Panc1 (cell line): Measurements from ENCODE around the gene DNAJA4. TPM values are rescaled to one million over a fixed set of nuclear protein-coding genes. Genes with fewer than 3 reads are reported as not detected.

Experiments used
- ATAC-seq: fragments of 200-7000 bp; cut with Tn5 transposase; 2 replicates; pipeline ENCODE4 v1.9.1; 2020; ENCODE audit warnings: mild to moderate bottlenecking, moderate library complexity
- BruUV-seq: library from RNA; stranded (reverse); fragments of 400-500 nt; replicated peaks from 2 replicates; lab custom pipeline; 2021; lab: Mats Ljungman, UMichigan
- CTCF ChIA-PET: fragments of 300-600 bp; sonication (Branson Sonifier 250); formaldehyde crosslinking; loops from one replicate; lab custom pipeline; 2022; ENCODE audit warnings: antibody characterized with exemption; lab: Charles Lee
- POLR2A ChIA-PET: fragments of 300-600 bp; sonication (Branson Sonifier 250); formaldehyde crosslinking; loops from one replicate; lab custom pipeline; 2022; ENCODE audit warnings: antibody characterized with exemption; lab: Charles Lee
- DNase-seq: peaks from one replicate; pipeline ENCODE4 v3.0.0-alpha.2; 2010; ENCODE audit warnings: low read depth, low spot score
- H3K27ac ChIP-seq: 2 replicates; pipeline ENCODE4 v1.5.1; 2011; ENCODE audit warnings: mild to moderate bottlenecking, low read length, inconsistent platforms
- H3K27me3 ChIP-seq: fragments of 200-500 bp; sonication (Bioruptor generic); 2 replicates; pipeline ENCODE4 v1.6.0; 2014; ENCODE audit warnings: low read length, inconsistent platforms; ENCODE audit not compliant: control insufficient read depth, insufficient read depth
- H3K36me3 ChIP-seq: fragments of 200-500 bp; sonication (Bioruptor generic); 2 replicates; pipeline ENCODE4 v1.5.1; 2014; ENCODE audit warnings: inconsistent platforms, mild to moderate bottlenecking, low read length, moderate library complexity; ENCODE audit not compliant: control insufficient read depth, insufficient read depth
- H3K4me1 ChIP-seq: 2 replicates; pipeline ENCODE4 v1.5.1; 2011; ENCODE audit warnings: inconsistent platforms, mild to moderate bottlenecking, low read length, moderate library complexity; ENCODE audit not compliant: control insufficient read depth, insufficient read depth
- H3K4me3 ChIP-seq, 2 experiments: 2 replicates each; pipeline ENCODE4 v1.5.1; 2011 to 2012; ENCODE audit warnings: low read depth in 2 of 2, low read length in 2 of 2, mild to moderate bottlenecking in 2 of 2, inconsistent platforms in 1 of 2, moderate library complexity in 1 of 2
- H3K9me3 ChIP-seq: fragments of 200-500 bp; sonication (Bioruptor generic); 2 replicates; pipeline ENCODE4 v1.5.1; 2014; ENCODE audit warnings: low read depth, mild to moderate bottlenecking, inconsistent platforms, low read length, moderate library complexity; ENCODE audit not compliant: control insufficient read depth, insufficient read depth
- CTCF ChIP-seq: fragments of 450-650 bp; IDR thresholded peaks from 2 replicates; pipeline ENCODE4 v1.5.1; 2017; ENCODE audit warnings: mild to moderate bottlenecking
- POLR2AphosphoS5 ChIP-seq: IDR thresholded peaks from 2 replicates; pipeline ENCODE4 v1.6.1; 2012; ENCODE audit warnings: mild to moderate bottlenecking, low read depth, low read length, moderate library complexity
- REST ChIP-seq, 2 experiments: IDR thresholded peaks; 2 replicates each; pipeline ENCODE4 v1.6.1; 2011 to 2012; ENCODE audit warnings: low read depth in 2 of 2, control low read depth in 1 of 2, low read length in 1 of 2, mild to moderate bottlenecking in 1 of 2, moderate library complexity in 1 of 2; ENCODE audit not compliant: insufficient read depth in 1 of 2
- SIN3A ChIP-seq: IDR thresholded peaks from 2 replicates; pipeline ENCODE4 v1.6.1; 2012; ENCODE audit warnings: low read depth, mild to moderate bottlenecking, low read length, moderate library complexity, borderline replicate concordance; ENCODE audit not compliant: insufficient read depth
- TCF7L2 ChIP-seq: IDR thresholded peaks from 2 replicates; pipeline ENCODE4 v1.6.1; 2011; ENCODE audit warnings: mild to moderate bottlenecking, low read depth, low read length, inconsistent platforms
- in situ Hi-C: cut with HindIII; loops from 2 replicates; pipeline ENCODE4 v1.10.0; 2016; ENCODE audit warnings: low sequenced_read_pairs, low pct_unique_long_range_greater_than_20kb
- intact Hi-C: fragments of 100-400 bp; cut with micrococcal nuclease; formaldehyde crosslinking; loops from one replicate; pipeline ENCODE4 v1.10.0; 2022; ENCODE audit not compliant: unreplicated experiment
- total RNA-seq: library from RNA; stranded (reverse); gene quantifications from one replicate; pipeline ENCODE4 v1.2.1, GENCODE V29; 2021; ENCODE audit not compliant: unreplicated experiment

DNAJA4 gene
- total RNA-seq, 1 experiment from 2014 or later: 11.1 TPM

GRCh38 chr15:78259232-78259631 lies 5.1 kb upstream of the DNAJA4 start:
- CTCF ChIA-PET: no interaction called here
- intact Hi-C loops: no loop called here
- Histone ChIP-seq H3K36me3 (no peaks in the 10 kb centered on the region), H3K9me3 (no peaks in the 10 kb centered on the region), H3K27ac (no peak overlapping the region), H3K4me3 (no peak overlapping the region), H3K4me1 (no peaks in the 10 kb centered on the region), H3K27me3 (no peaks in the 10 kb centered on the region)
- in situ Hi-C loops: loop anchor here (25.0 kb wide), 1 partner anchor 122 kb away; the partner anchor contains the start of genes CIB2 and IDH3A
- POLR2A ChIA-PET: no interaction called here
- DNase-seq (no peak), ATAC-seq (no peak)
- TF ChIP-seq POLR2AphosphoS5 (no peak), TCF7L2 (no peak), SIN3A (no peak), CTCF (no peak), REST (IDR thresholded peaks at IDR 0.05; ENCODE audit: insufficient read depth in 1 of 2, low read depth in 2 of 2, low read length in 1 of 2) (no peak)
- BruUV-seq: no TSS peak

GRCh38 chr15:78260489-78260888 lies 3.9 kb upstream of the DNAJA4 start:
- Histone ChIP-seq H3K9me3 (no peaks in the 10 kb centered on the region), H3K27ac (no peak overlapping the region), H3K4me1 (peaks cover 4% of the 10 kb centered on the region), H3K27me3 (no peaks in the 10 kb centered on the region), H3K36me3 (no peaks in the 10 kb centered on the region), H3K4me3 (no peak overlapping the region)
- ChIA-PET POLR2A (no interaction called here), CTCF (interaction anchor here (0.5 kb wide), 1 partner anchor 141 kb away, joined by 6 read pairs; no protein-coding TSS in a partner anchor)
- DNase-seq (no peak), ATAC-seq (no peak)
- BruUV-seq: no TSS peak
- no peak for TF ChIP-seq TCF7L2
- no peak for TF ChIP-seq REST (IDR thresholded peaks at IDR 0.05; ENCODE audit: insufficient read depth in 1 of 2, low read depth in 2 of 2, low read length in 1 of 2)
- no peak for TF ChIP-seq CTCF
- no peak for TF ChIP-seq POLR2AphosphoS5
- no peak for TF ChIP-seq SIN3A
- in situ Hi-C loops: loop anchor here (25.0 kb wide), 1 partner anchor 123 kb away; the partner anchor contains the start of genes CIB2 and IDH3A
- intact Hi-C loops: no loop called here
